Astrocyte of the cerebellum (primary cell): Measurements from ENCODE around the gene MAS1.

Experiments used
- DNase-seq: peaks from one replicate; pipeline ENCODE4 v3.0.0-alpha.2; 2011; ENCODE audit warnings: low read depth
- H3K4me3 ChIP-seq: 2 replicates; pipeline ENCODE4 v1.5.1; 2011; ENCODE audit warnings: mild to moderate bottlenecking, low read depth, low read length, moderate library complexity
- in situ Hi-C: cut with HindIII; loops from 2 replicates; pipeline ENCODE4 v1.10.0; 2017; ENCODE audit warnings: low sequenced_read_pairs
- TF ChIP-seq, protein P1 (sequence below): IDR thresholded peaks from 2 replicates; pipeline ENCODE4 v1.5.1; 2012; ENCODE audit warnings: low read length, low read depth, moderate library complexity, mild to moderate bottlenecking; ENCODE audit errors: missing control alignments

MAS1 gene

DNA sequence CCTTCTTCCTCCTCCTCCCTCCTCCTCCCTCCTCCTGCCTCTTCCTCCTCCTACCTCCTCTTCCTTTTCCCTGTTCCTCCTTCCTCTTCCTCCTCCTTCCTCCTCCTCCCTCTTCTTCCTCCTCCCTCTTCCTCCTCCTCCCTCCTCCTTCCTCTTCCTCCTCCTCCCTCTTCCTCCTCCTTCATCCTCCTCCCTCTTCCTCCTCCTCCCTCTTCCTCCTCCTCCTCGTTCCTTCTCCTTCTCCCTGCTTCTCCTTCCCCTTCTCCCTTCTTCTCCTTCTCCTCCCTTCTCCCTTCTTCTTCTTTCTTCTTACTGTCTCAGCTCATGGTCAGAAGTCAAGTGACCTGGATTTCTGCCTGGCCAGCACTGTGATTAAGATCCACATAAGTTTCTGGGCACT is 7.7 kb downstream of the MAS1 start:
- in situ Hi-C loops, result no loop called here
- no peak for DNase-seq
- TF ChIP-seq, protein P1, sequence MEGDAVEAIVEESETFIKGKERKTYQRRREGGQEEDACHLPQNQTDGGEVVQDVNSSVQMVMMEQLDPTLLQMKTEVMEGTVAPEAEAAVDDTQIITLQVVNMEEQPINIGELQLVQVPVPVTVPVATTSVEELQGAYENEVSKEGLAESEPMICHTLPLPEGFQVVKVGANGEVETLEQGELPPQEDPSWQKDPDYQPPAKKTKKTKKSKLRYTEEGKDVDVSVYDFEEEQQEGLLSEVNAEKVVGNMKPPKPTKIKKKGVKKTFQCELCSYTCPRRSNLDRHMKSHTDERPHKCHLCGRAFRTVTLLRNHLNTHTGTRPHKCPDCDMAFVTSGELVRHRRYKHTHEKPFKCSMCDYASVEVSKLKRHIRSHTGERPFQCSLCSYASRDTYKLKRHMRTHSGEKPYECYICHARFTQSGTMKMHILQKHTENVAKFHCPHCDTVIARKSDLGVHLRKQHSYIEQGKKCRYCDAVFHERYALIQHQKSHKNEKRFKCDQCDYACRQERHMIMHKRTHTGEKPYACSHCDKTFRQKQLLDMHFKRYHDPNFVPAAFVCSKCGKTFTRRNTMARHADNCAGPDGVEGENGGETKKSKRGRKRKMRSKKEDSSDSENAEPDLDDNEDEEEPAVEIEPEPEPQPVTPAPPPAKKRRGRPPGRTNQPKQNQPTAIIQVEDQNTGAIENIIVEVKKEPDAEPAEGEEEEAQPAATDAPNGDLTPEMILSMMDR, result no peak

DNA sequence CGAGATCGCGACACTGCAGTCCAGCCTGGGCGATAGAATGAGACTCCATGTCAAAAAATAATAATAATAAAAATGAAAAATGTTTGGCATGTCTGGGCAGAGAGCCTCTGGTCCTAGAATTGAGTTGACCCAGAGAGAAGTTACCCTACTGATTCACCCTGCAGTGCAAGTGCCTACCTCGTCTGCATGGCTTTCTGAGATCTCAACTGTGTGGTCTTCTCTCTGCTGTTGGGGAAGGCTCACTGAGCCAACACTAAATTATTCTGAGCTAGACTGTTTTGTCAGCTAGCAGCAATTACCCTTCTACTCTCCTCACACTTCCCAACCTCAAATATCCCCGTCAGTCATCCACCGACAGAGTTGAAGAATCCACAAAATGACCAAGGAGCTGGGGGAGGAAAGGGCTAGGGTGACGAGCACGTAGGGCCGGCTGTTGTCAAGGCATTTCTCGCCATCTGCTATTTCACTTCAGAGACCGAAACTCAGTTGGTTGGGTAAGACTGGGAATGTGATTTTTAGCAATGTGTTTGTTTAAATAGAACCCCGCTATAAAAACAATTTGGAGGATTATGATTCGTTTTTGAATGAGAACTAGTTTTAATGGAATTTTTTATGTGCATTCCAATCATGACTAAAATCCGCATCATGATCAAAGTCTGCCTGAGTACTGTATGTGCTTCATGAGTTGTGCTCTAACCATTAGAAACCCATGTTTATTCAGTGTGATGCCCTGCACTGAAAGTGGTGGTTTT is 9.4 kb downstream of the MAS1 start:
- DNase-seq, result peak; percentile 57
- in situ Hi-C loops, result no loop called here
- no peak overlapping the region for H3K4me3 ChIP-seq
- TF ChIP-seq, protein P1, result no peak

More for the DNA sequence above, 7.7 kb downstream of the MAS1 start:
- no peak overlapping the region for H3K4me3 ChIP-seq

DNA sequence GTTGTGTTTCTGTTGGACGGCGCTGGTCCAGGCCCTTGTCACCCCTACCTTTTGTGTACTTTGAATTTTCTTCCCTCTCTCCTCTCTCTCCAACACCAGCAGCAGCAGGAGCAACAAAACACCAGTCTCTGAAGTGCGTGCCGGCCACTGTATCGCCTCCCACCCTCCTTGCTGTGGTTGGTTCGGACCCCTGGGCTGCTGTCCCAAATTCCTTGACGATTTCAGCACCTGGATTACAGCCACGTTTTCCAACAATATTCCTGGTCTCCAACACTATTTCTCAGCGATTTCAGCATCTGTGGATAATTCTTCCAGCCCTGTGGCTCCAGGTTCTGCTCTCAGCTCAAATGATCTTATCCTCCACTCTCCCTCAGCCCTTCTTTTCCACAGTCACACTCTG is 11.8 kb downstream of the MAS1 start:
- in situ Hi-C loops, result no loop called here
- no peak for DNase-seq
- no peak overlapping the region for H3K4me3 ChIP-seq
- TF ChIP-seq, protein P1, result no peak

DNA sequence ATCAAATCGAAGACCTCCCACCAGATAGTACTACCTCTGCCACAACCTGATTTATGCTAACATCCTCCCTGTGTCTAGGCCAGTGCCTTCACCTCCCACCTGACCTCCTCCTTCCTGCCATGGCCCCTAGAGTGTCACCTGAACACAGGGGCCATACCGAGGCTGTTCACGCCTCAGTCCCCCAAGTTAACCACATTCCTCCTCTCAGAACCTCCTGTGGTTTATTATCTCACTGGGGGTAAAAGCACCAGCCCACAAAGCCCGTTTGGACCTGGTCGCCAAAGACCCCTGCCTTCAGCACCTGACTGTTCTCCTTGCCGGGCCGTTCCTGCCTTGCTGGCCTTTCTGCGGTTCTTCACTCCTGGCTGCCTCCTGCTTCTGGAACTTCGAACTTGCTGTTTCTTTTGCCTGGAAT is 13.7 kb downstream of the MAS1 start:
- TF ChIP-seq, protein P1, result no peak
- DNase-seq, result no peak
- in situ Hi-C loops, result no loop called here
- H3K4me3 ChIP-seq, result no peak overlapping the region

DNA sequence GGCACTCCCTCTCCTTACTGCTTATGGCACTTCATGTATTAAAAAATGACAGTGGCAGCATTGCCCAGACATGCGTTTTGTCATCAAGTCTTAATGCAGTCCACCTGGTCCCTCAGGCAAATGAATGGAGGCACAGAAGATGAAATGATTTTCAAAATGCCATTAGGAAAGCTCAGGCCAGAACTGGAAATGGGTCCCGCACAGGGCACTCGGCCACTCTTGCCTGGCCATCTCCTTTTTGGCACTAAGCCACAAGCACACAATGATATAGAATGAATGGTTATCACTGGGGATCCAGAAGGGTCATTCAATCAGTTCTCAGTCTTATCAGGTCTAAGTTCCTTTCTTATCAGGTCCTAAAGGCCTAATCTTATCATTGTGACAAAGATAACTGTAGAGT is 15.6 kb downstream of the MAS1 start:
- TF ChIP-seq, protein P1, result no peak
- in situ Hi-C loops, result no loop called here
- no peak overlapping the region for H3K4me3 ChIP-seq
- DNase-seq, result no peak

DNA sequence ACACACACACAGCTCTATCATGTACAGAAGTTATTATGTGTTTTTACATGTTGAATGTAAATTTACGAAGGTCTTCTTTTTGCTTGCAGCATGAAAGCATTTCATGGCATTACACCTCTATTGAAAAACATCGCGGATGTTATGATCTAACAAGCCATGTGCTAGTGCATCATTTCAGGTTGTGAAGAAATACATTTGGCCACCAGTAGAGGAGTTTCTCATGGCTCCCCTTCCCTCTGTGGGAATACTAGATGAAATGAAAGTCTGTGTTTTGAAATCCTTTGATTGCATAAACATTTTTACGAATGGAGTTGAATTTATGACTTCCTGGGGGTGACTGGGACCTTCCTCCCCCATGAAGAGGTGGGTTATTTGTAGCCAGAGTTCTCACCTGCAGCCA is 17.7 kb downstream of the MAS1 start:
- TF ChIP-seq, protein P1, result no peak
- DNase-seq, result no peak
- in situ Hi-C loops, result no loop called here
- no peak overlapping the region for H3K4me3 ChIP-seq
